CD4-positive, alpha-beta T cell (primary cell): ENCODE data around the gene PLEKHG4B. TPM values are rescaled to one million over a fixed set of nuclear protein-coding genes. Genes with fewer than 3 reads are reported as not detected.
"Not testable (repeated sequence)": the region's sequence is repeated elsewhere in the genome, so short reads cannot be mapped to it uniquely, and the experiment has no call there.

Experiments used
- ATAC-seq: fragments of 200-7000 bp; cut with Tn5 transposase; one replicate; pipeline ENCODE4 v1.10.0; 2022; ENCODE audit warnings: mild to moderate bottlenecking; ENCODE audit not compliant: poor library complexity
- CTCF ChIA-PET: fragments of 350-600 bp; sonication (Branson Sonifier 250); formaldehyde crosslinking; loops from one replicate; lab custom pipeline; 2021; ENCODE audit warnings: antibody characterized with exemption, inconsistent platforms; lab: Charles Lee
- POLR2A ChIA-PET: fragments of 350-600 bp; sonication (Branson Sonifier 250); formaldehyde crosslinking; loops from one replicate; lab custom pipeline; 2021; ENCODE audit warnings: antibody characterized with exemption, inconsistent platforms; lab: Charles Lee
- DNase-seq, 14 experiments: peaks; one replicate each; pipeline ENCODE4 v3.0.0-alpha.2; 2013 to 2020; ENCODE audit warnings: mixed read lengths in 2 of 14
- H3K27ac ChIP-seq, 2 donors: one replicate each; pipeline versions ENCODE4 v1.5.1 to v1.7.0; 2013; ENCODE audit warnings: low read length in 2 of 2, low read depth in 1 of 2, mild to moderate bottlenecking in 1 of 2
- H3K27me3 ChIP-seq, 2 experiments: 1 replicate in 1 of 2; 2 replicates in 1 of 2; pipeline versions ENCODE4 v1.6.1 to v1.7.0; 2013; ENCODE audit warnings: low read length in 2 of 2, control low read depth in 1 of 2, mild to moderate bottlenecking in 1 of 2, moderate library complexity in 1 of 2; ENCODE audit not compliant: insufficient read depth in 2 of 2, control insufficient read depth in 1 of 2
- H3K36me3 ChIP-seq: one replicate; pipeline ENCODE4 v1.6.1; 2013; ENCODE audit warnings: low read length, control low read depth; ENCODE audit not compliant: insufficient read depth
- H3K4me1 ChIP-seq: one replicate; pipeline ENCODE4 v1.6.1; 2013; ENCODE audit warnings: low read length, control low read depth; ENCODE audit not compliant: insufficient read depth
- H3K4me3 ChIP-seq: one replicate; pipeline ENCODE4 v1.5.1; 2013; ENCODE audit warnings: mild to moderate bottlenecking, low read length, moderate library complexity
- H3K9me3 ChIP-seq, 2 experiments: 1 replicate in 1 of 2; 2 replicates in 1 of 2; pipeline versions ENCODE4 v1.6.1 to v1.7.0; 2013; ENCODE audit warnings: low read length in 2 of 2, mild to moderate bottlenecking in 2 of 2, control low read depth in 1 of 2, moderate library complexity in 1 of 2; ENCODE audit not compliant: control insufficient read depth in 1 of 2, insufficient read depth in 1 of 2
- H3K27ac Mint-ChIP-seq: one replicate; pipeline ENCODE4 v1.8.0; 2020; ENCODE audit warnings: mixed read lengths
- H3K27me3 Mint-ChIP-seq: one replicate; pipeline ENCODE4 v1.8.0; 2021; ENCODE audit warnings: mixed read lengths
- H3K36me3 Mint-ChIP-seq: one replicate; pipeline ENCODE4 v1.8.0; 2021; ENCODE audit warnings: low read depth, mixed read lengths
- H3K4me1 Mint-ChIP-seq: one replicate; pipeline ENCODE4 v1.8.0; 2021; ENCODE audit warnings: low read depth, mixed read lengths
- H3K4me3 Mint-ChIP-seq: one replicate; pipeline ENCODE4 v1.8.0; 2020; ENCODE audit warnings: mild to moderate bottlenecking, mixed read lengths
- H3K9me3 Mint-ChIP-seq: one replicate; pipeline ENCODE4 v1.8.0; 2020; ENCODE audit warnings: mixed read lengths
- CTCF ChIP-seq: fragments of 200-600 bp; IDR thresholded peaks from one replicate; pipeline ENCODE4 v1.8.0; 2022; ENCODE audit warnings: antibody characterized with exemption, mild to moderate bottlenecking
- intact Hi-C, 2 experiments: fragments of 100-400 bp; cut with DNase I in 1 of 2; cut with micrococcal nuclease in 1 of 2; formaldehyde crosslinking; loops; one replicate each; pipeline versions ENCODE4 v1.15.1 to v1.9.0; 2023 to 2025; cut with DNase I, micrococcal nuclease
- total RNA-seq, 174 experiments: library from RNA in 2 of 174; stranded (reverse) in 2 of 174; gene quantifications; one replicate each; pipeline ENCODE4 v1.2.3 and lab custom pipeline; 2021 to 2026

Gene PLEKHG4B
- total RNA-seq, 2 experiments from 2014 or later, result 0.17 to 0.36 TPM

- Mint-ChIP-seq H3K36me3 (no peaks in the 10 kb centered on the region), H3K27me3 (peaks cover 67% of the 10 kb centered on the region), H3K27ac (no peak overlapping the region), H3K4me3 (no peak overlapping the region), H3K4me1 (no peaks in the 10 kb centered on the region), H3K9me3 (no peaks in the 10 kb centered on the region)
- Histone ChIP-seq H3K4me1 (no peaks in the 10 kb centered on the region), H3K27me3 (peaks cover 25 to 41% of the 10 kb centered on the region in 2 experiments), H3K4me3 (no peak overlapping the region), H3K9me3 (no peaks in the 10 kb centered on the region), H3K27ac (no peak overlapping the region), H3K36me3 (no peaks in the 10 kb centered on the region)
- intact Hi-C loops, result no loop called here
- ATAC-seq (no peak), DNase-seq (no peak)
- CTCF ChIA-PET, result no interaction called here
- POLR2A ChIA-PET, result no interaction called here
- TF ChIP-seq CTCF, result no peak
Measured at GRCh38 chr5:96976-97660, 5.2 kb downstream of the PLEKHG4B start.

GRCh38 chr5:99815-100214, 7.8 kb downstream of the PLEKHG4B start:
- no peak overlapping the region for H3K27ac Mint-ChIP-seq
- intact Hi-C loops, result no loop called here

GRCh38 chr5:102411-103043, 10.6 kb downstream of the PLEKHG4B start:
- Histone ChIP-seq H3K36me3 (no peaks in the 10 kb centered on the region), H3K4me3 (no peak overlapping the region), H3K27ac (no peak overlapping the region), H3K27me3 (peaks cover 3 to 17% of the 10 kb centered on the region in 2 experiments), H3K9me3 (no peaks in the 10 kb centered on the region), H3K4me1 (no peaks in the 10 kb centered on the region)
- Mint-ChIP-seq H3K27ac (no peak overlapping the region), H3K27me3 (peaks cover 17% of the 10 kb centered on the region), H3K36me3 (no peaks in the 10 kb centered on the region), H3K4me3 (no peak overlapping the region), H3K4me1 (no peaks in the 10 kb centered on the region), H3K9me3 (no peaks in the 10 kb centered on the region)
- ChIA-PET POLR2A (no interaction called here), CTCF (no interaction called here)
- no peak for TF ChIP-seq CTCF
- ATAC-seq (no peak), DNase-seq (no peak)
- intact Hi-C loops, result no loop called here

More at GRCh38 chr5:99815-100214, 7.8 kb downstream of the PLEKHG4B start:
- Histone ChIP-seq H3K27me3 (peaks cover 7 to 23% of the 10 kb centered on the region in 2 experiments), H3K27ac (no peak overlapping the region), H3K4me3 (no peak overlapping the region), H3K4me1 (no peaks in the 10 kb centered on the region), H3K9me3 (no peaks in the 10 kb centered on the region), H3K36me3 (no peaks in the 10 kb centered on the region)
- H3K4me3 Mint-ChIP-seq, result no peak overlapping the region
- peaks cover 43% of the 10 kb centered on the region for H3K27me3 Mint-ChIP-seq
- TF ChIP-seq CTCF, result no peak
- DNase-seq, result no peak
- no peaks in the 10 kb centered on the region for H3K4me1 Mint-ChIP-seq
- ChIA-PET CTCF (no interaction called here), POLR2A (no interaction called here)
- no peaks in the 10 kb centered on the region for H3K36me3 Mint-ChIP-seq
- ATAC-seq, result no peak
- no peaks in the 10 kb centered on the region for H3K9me3 Mint-ChIP-seq

- CTCF ChIA-PET, H3K9me3 Mint-ChIP-seq, H3K27ac ChIP-seq, H3K36me3 Mint-ChIP-seq, H3K27ac Mint-ChIP-seq, H3K4me1 Mint-ChIP-seq, H3K36me3 ChIP-seq, POLR2A ChIA-PET, intact Hi-C loops, H3K4me3 ChIP-seq, DNase-seq, H3K9me3 ChIP-seq, ATAC-seq, H3K27me3 Mint-ChIP-seq, H3K4me3 Mint-ChIP-seq, H3K4me1 ChIP-seq: not testable (repeated sequence)
- peaks cover 3 to 17% of the 10 kb centered on the region in 2 experiments for H3K27me3 ChIP-seq
Measured at GRCh38 chr5:104106-104505, 12.1 kb downstream of the PLEKHG4B start.
